HG02885 (cell line): Measurements from ENCODE around the gene FBLN2.

Experiments
- ATAC-seq: cut with Tn5 transposase; IDR thresholded peaks from one replicate; pipeline ENCODE4 v1.9.1; 2021; ENCODE audit warnings: mild to moderate bottlenecking; ENCODE audit not compliant: unreplicated experiment, poor library complexity

The FBLN2 gene

DNA sequence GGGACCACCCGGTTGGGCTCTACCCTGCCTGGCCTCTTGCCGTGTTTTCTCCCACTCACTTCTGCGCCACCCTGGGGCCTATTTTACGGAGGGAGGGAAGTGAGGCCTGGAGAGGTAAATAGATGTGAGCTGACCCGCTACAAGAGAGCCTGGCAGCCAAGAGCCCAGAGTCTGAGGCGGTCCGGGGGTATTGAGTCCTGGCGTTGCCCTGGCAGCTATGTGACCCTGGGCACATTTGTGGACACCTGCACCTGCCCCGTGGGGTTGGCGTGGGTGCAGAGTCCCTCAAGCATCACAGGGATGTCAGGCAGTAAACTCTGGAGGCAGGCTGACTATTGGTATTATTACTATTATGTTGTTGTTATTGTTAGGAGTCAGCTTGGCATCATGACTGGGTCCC lies 85.7 kb downstream of the FBLN2 start:
- ATAC-seq, result no peak

DNA sequence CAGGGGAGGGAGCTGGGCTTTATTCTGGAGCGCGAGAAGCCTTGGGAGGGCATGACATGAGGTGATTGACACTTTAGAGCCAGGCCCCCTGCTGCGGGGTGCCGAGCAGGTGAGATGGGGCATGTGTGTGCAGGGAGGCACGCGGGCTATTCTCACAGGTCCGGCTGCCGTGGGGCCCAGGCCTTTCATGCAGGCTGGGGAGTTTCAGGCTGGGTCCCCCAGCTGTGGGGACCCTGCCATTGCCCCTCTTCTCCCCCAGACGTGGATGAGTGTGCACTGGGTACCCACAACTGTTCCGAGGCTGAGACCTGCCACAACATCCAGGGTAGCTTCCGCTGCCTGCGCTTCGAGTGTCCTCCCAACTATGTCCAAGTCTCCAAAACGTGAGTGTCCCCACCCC lies 87.3 kb downstream of the FBLN2 start:
- no peak for ATAC-seq

DNA sequence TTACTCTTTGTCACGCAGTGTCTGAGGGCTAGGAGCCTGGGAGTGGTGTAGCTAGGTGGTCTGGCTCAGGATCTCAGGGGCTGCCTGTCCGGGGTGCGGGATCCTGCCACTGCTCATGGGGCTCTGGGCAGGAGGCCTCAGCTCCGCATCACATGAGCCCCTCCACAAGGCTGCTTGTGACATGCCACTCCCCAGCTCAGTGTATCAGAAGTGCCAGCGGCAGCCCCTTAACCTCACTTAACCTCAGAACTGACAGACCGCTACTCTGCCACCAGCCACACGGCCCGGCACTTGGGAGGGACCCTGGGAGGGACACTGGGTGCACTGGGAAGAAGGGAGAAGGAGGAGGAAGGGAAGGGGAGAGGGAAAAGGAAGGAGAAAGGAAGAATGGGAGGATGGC lies 87.9 kb downstream of the FBLN2 start:
- ATAC-seq, result no peak

DNA sequence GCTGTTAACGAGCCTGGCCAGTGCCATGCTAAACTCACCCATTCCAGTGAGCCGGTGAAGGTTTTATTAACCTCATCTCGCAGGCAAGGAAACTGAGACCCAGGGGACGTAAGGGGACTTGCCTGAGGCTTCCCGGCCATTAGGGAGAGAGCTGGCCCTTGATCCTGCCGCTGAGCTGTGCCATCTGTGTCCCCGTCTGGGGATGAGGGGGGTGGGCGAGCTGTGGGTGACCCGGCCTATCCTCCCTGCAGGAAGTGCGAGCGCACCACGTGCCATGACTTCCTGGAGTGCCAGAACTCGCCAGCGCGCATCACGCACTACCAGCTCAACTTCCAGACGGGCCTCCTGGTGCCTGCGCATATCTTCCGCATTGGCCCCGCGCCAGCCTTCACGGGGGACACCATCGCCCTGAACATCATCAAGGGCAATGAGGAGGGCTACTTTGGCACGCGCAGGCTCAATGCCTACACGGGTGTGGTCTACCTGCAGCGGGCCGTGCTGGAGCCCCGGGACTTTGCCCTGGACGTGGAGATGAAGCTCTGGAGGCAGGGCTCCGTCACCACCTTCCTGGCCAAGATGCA lies 88.5 kb downstream of the FBLN2 start:
- ATAC-seq, result no peak

DNA sequence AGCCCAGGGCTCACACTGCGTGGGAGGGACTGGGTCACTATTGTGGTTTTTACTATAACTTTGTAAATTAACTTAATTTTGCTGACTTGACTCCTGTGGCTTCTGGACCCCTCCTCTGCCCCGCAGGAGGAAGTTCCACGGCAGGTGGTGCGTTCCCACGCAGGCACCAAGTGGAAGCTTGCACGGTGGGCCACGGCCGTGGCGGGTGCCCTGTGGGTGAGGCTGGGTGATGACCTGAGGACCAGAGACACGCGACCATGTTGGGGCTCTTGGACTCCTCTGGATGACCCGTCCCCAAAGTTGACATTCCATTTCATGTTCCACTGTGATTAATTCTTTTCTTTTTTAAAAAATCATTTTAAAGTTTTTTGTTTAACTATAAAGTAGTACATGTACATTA lies 89.0 kb downstream of the FBLN2 start:
- ATAC-seq, result no peak

DNA sequence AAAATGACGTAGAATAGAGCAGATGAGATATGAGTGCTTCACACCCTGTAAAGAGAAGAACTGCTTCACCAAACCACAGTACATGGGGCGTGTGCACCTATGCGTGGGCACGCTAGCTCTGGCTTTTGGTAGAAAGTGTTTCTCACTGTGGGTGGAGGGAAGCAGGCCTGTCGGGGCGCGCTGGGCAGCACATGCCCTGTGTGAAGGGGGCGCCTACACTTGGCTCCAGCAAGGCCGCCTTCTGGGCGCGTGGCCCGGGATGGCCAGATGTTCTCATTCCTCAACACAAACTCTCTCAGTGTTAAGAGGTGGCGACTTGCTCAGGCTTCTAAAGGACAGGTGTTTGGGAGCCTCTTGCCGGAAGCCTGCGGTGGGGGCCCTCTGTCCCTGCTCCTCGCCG lies 90.0 kb downstream of the FBLN2 start:
- no peak for ATAC-seq

DNA sequence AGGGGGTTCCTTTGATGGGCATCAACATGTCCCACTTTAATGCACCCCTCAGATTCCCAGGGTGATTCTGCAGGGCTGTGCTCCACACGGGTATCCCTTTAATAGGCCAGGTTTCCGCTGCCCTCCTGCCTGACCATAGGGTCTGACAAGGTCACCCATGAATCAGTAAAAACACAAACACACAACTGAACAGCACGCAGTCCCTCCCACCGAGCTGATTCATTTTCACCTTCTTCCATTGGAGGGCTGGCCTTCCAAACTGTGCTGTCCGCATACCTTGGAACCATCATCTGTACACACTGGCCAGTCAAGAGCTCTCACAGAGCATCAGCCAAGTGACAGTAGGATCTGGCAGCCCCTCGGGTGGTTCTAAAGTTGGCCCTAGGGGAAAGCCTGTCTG lies 93.7 kb downstream of the FBLN2 start:
- ATAC-seq, result no peak

DNA sequence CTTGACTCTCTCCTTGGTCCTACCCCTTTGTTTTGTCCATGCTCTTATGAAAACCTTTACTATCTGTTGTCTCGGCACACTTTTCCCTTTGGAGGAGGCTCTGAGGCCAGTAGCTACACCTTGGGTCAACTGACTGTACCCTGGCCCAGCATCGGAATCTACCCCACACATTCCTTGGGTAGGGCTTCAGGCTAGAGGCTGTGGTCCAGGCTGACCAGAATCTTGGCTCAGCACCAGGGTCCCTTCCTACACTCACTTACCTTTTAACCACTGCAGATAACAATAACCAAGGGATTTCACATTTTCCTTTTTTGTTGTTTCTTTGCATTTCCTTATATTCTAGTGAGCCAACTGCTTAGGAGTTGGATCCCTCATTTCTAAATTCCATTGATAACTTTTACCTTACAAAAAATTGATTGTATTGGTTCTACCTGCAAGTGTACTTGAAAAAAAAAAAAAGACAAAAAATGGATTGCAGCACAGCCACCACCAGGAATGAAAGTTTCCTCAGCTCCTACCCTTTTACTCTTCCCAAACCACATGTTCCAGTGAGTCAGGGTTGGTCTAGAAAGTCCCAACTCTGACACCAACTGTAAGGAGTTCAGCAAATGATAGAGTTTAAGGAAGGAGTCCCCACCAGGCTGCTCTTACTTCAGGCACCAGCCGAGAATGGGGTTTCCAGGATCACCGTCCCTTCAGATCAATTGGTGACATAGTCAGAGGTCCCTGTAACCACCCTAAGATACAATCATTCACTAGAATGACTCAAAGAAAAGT lies 95.6 kb downstream of the FBLN2 start:
- no peak for ATAC-seq

DNA sequence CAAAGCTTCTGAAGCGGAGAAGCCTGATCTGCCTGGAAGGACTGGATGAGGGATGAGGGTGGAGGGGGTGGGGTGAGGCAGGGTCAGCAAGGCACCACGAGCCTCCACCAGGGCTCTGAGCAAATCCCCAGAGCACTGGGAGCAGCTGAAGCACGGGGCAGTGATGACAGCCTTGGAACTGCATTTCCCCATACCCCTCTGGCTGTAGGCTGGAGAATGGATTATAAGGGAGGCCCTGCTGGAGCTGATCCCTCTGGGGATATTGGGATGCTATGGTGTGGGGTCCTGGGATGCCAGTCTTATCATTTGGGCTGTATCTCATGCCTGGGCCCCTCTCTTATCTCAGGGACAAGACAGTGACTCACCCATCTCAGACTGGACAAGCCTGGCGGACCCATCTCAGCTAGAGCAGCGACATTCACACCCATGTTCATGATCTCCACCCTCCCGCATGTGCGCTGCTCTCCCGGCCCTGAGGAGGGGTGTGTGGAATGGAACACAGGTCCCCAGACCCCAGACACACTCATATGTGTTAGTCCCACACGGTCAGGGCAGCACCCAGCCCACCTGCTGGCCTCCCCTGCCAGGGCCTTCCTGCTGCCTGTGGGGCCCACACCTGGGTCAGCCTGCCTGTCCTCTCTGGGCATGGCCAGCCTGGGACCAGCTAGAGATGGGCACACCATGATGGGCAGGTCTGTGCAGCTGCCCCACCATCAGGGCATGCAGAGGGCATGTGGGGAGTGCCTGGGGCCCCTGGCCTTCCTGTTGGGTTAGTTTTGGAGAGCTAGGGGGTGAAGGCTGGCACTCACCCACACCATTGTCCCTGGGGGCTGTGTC lies 97.1 kb downstream of the FBLN2 start:
- ATAC-seq, result no peak

DNA sequence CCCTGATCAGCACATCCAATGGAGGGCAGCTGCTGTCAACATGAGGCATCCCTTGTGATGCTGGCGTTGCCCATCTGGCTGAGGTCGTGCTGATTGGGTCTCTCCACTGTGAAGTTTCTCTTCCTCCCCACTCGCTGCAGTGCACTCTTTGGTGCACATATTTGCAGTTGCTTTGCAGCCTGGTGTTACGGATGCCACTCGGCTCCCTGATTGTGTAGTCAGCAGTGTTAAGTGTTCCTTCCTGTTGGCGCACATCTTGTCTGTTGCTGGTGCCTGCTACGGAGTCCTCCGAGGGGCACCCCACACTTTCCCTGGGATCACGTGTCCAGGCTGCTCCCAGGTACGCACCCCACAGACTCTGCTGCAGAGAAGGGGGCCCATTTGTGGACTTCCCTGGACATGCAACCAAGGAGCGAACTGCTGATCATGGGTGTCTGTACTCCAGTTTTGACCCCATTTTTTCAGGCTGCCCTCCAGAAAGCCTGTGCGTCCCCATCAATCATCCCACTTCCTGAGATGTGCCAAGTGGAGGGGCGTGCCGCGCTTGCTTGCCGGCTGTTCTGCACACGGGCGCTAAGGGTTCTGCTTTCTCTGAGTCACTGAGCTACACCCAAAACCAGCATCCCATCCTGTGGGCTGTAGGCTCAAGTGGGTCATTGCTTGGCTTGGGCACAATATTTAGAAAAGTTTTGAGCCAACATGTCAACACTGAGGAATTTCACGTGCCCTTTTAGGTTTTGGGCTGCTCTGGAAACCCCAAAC lies 98.6 kb downstream of the FBLN2 start:
- ATAC-seq, result no peak

DNA sequence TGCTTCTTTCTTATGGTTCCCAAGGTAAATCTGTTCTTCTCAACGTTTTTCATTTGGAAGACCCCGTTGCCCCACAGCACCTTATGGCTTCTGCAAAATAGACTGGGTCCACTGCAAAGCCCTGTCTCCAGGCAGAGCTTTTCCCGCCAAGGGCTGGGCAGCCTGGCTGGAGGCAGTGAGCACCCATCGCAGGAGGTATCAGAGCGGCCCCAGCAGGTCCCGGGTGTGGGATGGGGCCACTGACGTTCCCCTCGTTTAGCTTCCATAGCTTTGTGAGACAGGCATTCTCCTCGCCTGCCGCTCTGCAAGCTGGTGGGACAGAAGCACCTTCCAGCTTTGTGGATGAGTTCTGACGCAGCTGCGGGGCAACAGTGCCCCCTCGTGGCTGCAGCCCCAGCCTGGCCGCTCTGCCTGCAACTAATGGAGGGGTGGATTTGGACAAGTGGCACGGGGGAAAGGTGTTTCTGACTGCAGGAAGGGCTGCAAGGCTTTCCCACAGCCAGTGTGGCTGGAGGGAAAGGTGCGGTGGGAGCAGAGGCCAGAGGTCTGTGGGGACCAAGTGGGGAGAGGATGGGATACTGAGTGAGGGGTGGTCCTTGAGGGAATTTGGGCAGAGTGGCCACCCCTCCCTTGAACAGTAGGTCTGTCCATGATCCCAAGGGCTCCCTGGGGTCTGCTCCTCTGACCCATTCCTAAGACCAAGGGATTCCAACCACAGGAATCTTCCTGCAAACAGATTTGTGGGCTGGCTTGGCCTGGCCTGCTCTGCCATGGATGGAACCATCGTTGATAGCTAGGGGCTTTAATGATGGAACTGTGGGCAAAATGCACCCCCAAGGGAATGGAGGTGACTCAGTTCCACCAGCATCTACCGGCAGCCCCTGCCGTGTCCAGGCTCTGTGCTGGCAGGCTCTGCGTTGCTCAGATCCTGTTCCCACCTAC lies 99.4 kb downstream of the FBLN2 start:
- ATAC-seq, result peak; percentile 57

DNA sequence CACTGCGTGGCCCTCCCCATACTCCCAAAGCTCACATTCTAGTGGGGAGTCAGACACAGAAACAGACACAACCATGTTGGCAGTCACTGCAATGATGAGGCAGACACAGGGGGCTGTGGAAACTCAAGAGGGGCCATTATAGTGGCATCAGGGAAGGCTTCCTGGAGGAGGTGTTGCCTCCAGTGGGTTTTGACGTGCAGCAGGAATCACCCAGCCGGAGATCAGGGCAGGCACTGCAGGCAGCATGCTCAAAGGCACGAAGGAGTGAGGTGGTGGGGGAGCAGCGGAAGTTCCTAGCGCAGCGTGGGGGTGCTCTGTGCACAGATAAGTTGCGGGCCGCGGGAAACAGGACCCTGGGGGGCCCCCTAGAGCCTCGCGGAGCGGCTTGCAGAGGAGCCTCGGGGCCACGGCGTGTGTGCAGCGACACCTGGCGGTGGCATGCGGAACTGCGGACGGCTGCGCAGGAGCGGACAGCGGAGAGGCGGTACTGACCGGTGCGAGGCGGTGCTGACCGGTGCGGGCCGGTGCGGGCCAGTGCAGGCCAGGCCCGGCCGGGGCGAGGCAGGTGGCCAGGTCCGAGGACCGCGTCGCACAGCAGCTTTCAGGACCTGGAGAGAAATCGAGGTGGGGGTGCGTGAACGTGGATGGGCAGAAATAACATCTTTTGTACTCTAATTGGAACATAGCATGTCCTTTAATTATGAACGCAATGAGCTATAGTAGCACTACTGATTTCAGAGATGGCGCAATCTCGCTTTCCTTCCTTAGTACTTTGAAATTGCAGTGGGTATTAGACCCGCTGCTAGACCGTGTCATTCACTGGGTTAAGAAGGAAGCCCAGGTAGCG lies 101.5 kb downstream of the FBLN2 start:
- ATAC-seq, result no peak

DNA sequence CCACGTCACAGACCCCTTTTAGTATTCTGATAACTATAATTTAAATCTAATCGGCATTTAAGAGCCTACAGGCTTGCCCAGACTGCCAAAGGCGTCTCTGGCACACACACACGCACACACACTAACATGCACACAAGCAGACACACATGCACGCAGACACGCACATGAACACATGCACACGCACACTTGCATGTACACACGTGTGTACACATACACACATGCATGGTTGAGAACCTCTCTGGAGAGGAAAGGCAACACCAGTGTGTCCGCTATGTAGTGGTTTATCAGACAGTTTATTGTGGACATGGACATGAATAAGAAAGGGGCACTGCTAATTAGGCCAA lies 102.1 kb downstream of the FBLN2 start:
- ATAC-seq, result no peak

DNA sequence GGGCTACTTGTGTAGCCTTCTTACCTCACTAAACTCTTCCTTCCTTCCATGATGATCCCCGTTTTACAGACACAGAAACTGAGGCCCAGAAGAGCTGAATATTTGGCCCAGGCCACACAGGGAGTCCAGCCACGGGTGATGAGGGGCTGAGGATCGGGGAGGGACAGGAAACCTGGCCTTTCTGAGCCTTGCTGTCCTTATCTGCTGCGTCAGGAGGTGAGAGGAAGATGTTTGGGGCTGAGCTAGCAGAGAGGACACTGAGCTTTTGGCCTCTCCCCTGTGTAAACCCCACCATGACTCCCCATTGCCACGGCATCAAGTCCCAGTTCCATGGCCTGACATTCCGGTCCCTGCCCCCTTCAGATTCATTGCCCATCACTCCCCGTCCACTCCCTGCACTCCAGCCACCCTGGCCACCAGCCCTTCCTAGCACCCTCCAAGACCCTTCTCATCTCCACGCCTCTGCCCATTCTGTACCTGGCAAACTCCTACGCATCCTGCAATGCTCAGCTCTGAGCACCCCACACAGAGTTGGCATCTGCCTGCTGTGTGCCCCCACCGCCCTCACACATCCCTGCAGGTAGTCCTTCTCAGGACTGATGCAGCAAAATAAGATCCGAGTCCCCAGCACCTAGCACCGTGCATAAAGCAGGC lies 103.0 kb downstream of the FBLN2 start:
- no peak for ATAC-seq

DNA sequence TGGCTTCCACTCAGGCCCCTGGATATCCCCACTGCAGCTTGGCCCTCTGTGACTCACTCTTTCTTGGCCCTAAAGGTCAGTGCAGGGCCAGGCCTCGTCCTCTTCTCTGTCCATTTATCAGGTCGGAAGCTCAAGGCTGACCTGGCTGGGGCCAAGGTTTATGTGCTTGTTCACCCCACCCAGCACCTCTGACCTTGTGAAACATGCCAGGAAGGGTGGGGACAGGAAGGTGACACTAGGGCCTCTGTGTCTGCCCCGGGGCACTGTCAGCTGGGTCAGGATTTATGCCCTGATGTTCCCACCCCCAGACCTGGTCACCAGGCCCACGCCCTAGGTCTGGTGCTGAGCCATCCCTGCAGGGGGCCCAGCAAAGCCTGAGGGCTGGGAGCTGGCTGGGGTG lies 103.8 kb downstream of the FBLN2 start:
- ATAC-seq, result no peak

DNA sequence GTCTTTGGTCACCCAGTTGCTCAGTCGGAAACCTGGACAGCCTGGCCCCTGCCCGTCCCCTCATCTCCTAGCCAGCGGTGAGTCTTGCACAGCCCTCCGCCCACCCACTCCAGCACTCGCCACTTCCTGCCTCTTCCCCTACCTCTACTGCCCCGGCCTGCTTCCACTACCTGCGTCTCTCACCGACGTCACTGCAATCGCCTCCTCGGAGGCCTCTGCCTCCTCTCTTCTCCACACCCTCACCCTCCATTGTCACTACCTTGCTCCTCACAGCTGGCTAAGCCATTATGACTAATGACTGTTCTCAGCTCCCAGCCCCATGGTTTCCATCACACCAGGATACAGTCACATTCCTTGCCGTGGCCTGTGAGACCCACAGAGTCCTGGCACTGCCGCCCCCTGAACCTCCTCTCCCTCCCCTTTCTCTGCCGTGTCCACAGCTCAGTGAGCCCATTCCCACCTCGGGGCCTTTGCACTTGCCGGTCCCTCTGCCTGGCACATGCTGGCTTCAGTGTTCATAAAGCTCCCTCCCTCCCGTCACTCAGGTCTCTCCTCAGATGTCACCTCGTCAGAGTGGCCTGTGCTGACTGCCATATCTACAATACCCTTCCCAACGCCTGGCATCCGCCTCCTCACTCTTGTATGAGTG lies 104.8 kb downstream of the FBLN2 start:
- ATAC-seq, result no peak

DNA sequence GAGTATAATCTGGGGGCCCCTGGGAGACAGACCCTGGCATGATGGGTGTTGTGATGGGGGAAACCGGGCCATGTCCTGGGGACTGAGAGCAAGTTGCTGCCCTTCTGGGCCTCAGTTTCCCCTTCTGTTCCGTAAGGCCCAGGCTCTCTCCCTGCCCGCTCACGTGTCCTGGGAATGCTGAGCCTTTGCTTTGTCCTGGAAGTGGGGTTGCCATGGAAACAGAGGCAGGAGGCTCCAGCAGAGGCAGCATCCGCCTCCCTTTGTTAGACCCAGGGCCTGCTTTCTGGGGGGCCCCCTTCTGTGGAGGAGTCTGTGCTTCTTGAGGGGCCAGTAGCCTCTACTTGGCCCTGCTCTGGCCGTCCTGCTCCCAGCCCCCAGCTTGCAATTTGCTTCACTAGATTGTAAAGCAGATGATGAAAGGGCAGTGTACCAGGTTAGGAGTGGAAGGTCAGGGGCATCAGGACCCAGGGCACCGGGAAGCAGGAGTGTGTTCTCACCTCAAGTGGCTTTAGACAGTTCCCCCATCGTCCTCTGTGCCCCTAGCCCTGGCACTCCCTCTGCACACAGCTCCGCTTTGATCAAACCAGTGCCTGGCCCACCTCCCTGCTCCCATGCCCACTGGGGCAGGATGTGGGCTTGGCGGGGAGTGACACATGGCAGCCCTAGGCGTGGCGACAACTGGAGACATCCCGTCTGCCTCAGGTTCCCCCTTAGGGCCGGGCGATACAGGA lies 105.6 kb downstream of the FBLN2 start:
- ATAC-seq, result no peak
